ENCODE data around the gene MGAT4C. TPM values are rescaled to one million over a fixed set of nuclear protein-coding genes. Genes with fewer than 3 reads are reported as not detected.

The MGAT4C gene
- total RNA-seq, 1 donor from 2014 or later = not detected

DNA sequence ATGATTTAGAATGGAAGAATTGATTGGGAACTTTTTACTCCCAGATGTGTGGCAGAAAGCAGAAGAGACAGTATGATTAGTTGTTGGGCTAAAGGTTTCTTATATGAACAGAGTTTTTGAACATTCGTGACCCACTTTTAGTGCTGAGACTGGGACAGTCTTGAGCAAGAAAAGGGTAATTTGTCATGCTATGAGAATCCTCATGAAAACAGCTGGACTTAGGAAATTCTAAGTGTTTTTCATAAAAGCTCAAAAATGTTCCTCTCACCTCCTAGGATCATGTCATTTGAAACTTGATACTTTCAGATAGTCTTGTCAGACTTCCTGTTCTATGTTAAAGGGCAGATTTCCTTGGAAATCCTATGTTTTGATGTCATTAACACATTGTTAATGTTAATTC is 86.1 kb downstream of the MGAT4C start:
- TF ChIP-seq, protein P1, sequence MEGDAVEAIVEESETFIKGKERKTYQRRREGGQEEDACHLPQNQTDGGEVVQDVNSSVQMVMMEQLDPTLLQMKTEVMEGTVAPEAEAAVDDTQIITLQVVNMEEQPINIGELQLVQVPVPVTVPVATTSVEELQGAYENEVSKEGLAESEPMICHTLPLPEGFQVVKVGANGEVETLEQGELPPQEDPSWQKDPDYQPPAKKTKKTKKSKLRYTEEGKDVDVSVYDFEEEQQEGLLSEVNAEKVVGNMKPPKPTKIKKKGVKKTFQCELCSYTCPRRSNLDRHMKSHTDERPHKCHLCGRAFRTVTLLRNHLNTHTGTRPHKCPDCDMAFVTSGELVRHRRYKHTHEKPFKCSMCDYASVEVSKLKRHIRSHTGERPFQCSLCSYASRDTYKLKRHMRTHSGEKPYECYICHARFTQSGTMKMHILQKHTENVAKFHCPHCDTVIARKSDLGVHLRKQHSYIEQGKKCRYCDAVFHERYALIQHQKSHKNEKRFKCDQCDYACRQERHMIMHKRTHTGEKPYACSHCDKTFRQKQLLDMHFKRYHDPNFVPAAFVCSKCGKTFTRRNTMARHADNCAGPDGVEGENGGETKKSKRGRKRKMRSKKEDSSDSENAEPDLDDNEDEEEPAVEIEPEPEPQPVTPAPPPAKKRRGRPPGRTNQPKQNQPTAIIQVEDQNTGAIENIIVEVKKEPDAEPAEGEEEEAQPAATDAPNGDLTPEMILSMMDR (IDR thresholded peaks at IDR 0.05; ENCODE audit: insufficient read depth, low read length, poor library complexity, severe bottlenecking) = no peak
- H3K4me3 ChIP-seq (ENCODE audit: low read depth, low read length) = no peak overlapping the region
- DNase-seq (ENCODE audit: low read depth) = no peak
- no peaks in the 10 kb centered on the region for H3K27me3 ChIP-seq (ENCODE audit: control insufficient read depth, insufficient read depth, low read length)
- H3K36me3 ChIP-seq (ENCODE audit: control insufficient read depth, insufficient read depth, low read length) = no peaks in the 10 kb centered on the region

DNA sequence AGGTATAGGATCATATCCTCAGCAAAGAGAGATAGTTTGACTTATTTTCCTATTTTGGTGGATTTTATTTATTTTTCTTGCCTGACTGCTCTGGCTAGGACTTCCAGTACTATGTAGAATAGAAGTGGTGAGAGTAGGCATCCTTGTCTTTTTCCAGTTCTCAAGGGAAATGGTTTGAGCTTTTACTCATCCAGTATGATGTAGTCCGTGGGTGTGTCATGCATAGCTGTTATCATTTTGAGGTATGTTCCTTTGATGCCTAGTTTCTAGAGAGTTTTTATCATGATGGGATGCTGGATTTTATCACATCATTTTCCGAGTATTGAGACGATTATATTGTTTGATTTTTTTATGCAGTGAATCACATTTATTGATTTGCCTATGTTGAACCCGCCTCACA is 97.2 kb downstream of the MGAT4C start:
- H3K4me3 ChIP-seq (ENCODE audit: low read depth, low read length) = no peak overlapping the region
- H3K27me3 ChIP-seq (ENCODE audit: control insufficient read depth, insufficient read depth, low read length) = no peaks in the 10 kb centered on the region
- DNase-seq (ENCODE audit: low read depth) = no peak
- H3K36me3 ChIP-seq (ENCODE audit: control insufficient read depth, insufficient read depth, low read length) = no peaks in the 10 kb centered on the region
- TF ChIP-seq, protein P1 (IDR thresholded peaks at IDR 0.05; ENCODE audit: insufficient read depth, low read length, poor library complexity, severe bottlenecking) = no peak

DNA sequence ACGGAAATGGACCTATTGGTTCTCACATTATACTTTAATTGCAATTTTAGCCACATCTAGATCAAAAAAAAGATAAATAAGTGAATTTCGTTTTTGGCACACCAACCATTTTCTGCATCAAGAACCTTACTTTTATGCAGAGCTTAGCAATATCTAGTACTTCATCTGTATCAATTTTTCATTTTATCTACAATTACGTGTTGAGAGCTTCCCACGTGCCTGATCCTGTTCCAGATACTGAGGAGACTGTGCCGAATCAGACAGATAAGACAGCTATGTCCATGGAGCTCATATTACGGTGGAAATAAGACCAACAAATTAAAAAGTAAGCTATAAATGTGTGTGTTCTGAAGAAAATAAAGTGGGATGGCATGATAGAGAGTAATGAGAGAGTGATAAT is 101.6 kb downstream of the MGAT4C start:
- H3K36me3 ChIP-seq (ENCODE audit: control insufficient read depth, insufficient read depth, low read length) = no peaks in the 10 kb centered on the region
- H3K4me3 ChIP-seq (ENCODE audit: low read depth, low read length) = no peak overlapping the region
- no peak for DNase-seq (ENCODE audit: low read depth)
- H3K27me3 ChIP-seq (ENCODE audit: control insufficient read depth, insufficient read depth, low read length) = no peaks in the 10 kb centered on the region
- TF ChIP-seq, protein P1 (IDR thresholded peaks at IDR 0.05; ENCODE audit: insufficient read depth, low read length, poor library complexity, severe bottlenecking) = no peak

DNA sequence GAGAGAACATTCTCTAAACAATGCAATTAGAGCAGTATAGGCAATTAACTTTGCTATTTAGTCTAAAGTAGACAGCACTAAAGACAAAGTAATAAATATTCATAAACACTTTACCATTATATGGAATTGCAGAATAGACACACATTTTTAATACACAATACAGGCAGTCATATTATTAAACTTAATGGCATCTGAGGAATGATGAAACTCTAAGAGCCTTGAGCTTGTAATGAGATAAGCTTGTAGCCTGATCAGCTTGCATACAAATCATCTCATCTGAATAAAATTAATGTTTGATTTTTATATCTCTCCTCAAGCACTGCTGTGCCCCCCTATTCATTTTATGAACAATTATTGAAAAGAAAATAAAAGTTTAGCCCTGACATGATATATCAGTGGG is 107.6 kb downstream of the MGAT4C start:
- DNase-seq (ENCODE audit: low read depth) = no peak
- H3K27me3 ChIP-seq (ENCODE audit: control insufficient read depth, insufficient read depth, low read length) = no peaks in the 10 kb centered on the region
- no peaks in the 10 kb centered on the region for H3K36me3 ChIP-seq (ENCODE audit: control insufficient read depth, insufficient read depth, low read length)
- no peak overlapping the region for H3K4me3 ChIP-seq (ENCODE audit: low read depth, low read length)
- TF ChIP-seq, protein P1 (IDR thresholded peaks at IDR 0.05; ENCODE audit: insufficient read depth, low read length, poor library complexity, severe bottlenecking) = no peak

DNA sequence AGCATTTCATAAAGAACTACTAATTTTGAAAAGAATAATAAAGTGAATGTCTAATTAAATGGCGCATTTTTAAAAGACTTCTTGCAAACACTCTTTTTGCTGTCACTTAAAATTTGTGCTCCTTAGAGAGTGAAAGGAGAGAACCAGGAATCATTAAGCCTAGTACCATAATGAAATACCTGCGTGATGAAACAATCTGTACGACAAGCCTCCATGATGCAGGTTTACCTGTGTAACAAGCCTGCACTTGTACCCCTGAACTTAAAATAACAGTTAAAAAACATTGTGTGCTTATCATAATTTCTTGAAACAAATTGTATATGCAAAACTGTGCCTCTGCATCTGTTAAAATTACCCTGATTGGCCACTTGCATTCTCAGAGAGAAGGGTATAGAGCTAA is 108.1 kb downstream of the MGAT4C start:
- no peaks in the 10 kb centered on the region for H3K27me3 ChIP-seq (ENCODE audit: control insufficient read depth, insufficient read depth, low read length)
- no peaks in the 10 kb centered on the region for H3K36me3 ChIP-seq (ENCODE audit: control insufficient read depth, insufficient read depth, low read length)
- no peak overlapping the region for H3K4me3 ChIP-seq (ENCODE audit: low read depth, low read length)
- no peak for DNase-seq (ENCODE audit: low read depth)
- TF ChIP-seq, protein P1 (IDR thresholded peaks at IDR 0.05; ENCODE audit: insufficient read depth, low read length, poor library complexity, severe bottlenecking) = no peak

DNA sequence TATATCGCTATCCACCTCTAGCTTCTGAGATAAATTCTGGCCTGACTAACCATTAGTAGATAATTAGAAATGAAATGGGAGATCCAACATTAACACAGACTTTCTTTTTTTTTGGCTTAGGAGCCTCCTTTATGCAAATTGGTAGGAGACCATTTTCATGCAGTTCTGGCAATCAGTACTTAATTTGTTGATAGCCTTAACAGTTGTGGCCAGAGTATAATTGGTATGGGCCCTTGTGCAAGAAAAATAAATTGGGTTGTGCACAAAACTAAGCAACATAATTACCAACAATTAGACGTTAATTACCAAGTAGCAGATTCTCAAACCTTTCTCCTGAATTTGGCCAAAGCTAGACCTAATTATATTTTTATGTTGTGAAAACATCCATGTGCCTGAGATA is 111.0 kb downstream of the MGAT4C start:
- TF ChIP-seq, protein P1 (IDR thresholded peaks at IDR 0.05; ENCODE audit: insufficient read depth, low read length, poor library complexity, severe bottlenecking) = no peak
- H3K36me3 ChIP-seq (ENCODE audit: control insufficient read depth, insufficient read depth, low read length) = no peaks in the 10 kb centered on the region
- no peaks in the 10 kb centered on the region for H3K27me3 ChIP-seq (ENCODE audit: control insufficient read depth, insufficient read depth, low read length)
- H3K4me3 ChIP-seq (ENCODE audit: low read depth, low read length) = no peak overlapping the region
- DNase-seq (ENCODE audit: low read depth) = no peak

Data from kidney epithelial cell (primary cell).